GM12892 (cell line): Measurements from ENCODE around the gene TMPRSS7.

Source experiments
- POLR2A ChIP-seq: IDR thresholded peaks from 2 replicates; pipeline ENCODE4 v1.6.1; 2011; ENCODE audit warnings: low read depth, low read length, control low read depth
- POLR2AphosphoS5 ChIP-seq: IDR thresholded peaks from 2 replicates; pipeline ENCODE4 v1.6.1; 2011; ENCODE audit warnings: low read depth, low read length, control low read depth

- no peak for TF ChIP-seq POLR2A
- no peak for TF ChIP-seq POLR2AphosphoS5
These were observed 70.2 kb downstream of the TMPRSS7 start for GRCh38 chr3:112104774-112105173.
